Parathyroid adenoma (tissue), 2 donors: ENCODE data around the gene TRIM37.

Experiments used
- H2AFZ ChIP-seq: fragments of 300-600 bp; sonication (generic); one replicate; pipeline ENCODE4 v1.7.0; 2017; ENCODE audit warnings: antibody characterized with exemption, mild to moderate bottlenecking
- H3K27ac ChIP-seq: fragments of 300-600 bp; sonication (generic); one replicate; pipeline ENCODE4 v1.7.0; 2017
- H3K27me3 ChIP-seq: fragments of 300-600 bp; sonication (generic); one replicate; pipeline ENCODE4 v1.7.0; 2017; ENCODE audit warnings: low read length; ENCODE audit not compliant: control insufficient read depth, insufficient read depth
- H3K36me3 ChIP-seq: fragments of 300-600 bp; sonication (generic); one replicate; pipeline ENCODE4 v1.7.0; 2017; ENCODE audit warnings: low read length; ENCODE audit not compliant: control insufficient read depth, insufficient read depth
- H3K4me1 ChIP-seq: fragments of 300-600 bp; sonication (generic); one replicate; pipeline ENCODE4 v1.7.0; 2017; ENCODE audit warnings: control low read depth
- H3K4me2 ChIP-seq: fragments of 300-600 bp; sonication (generic); one replicate; pipeline ENCODE4 v1.7.0; 2017; ENCODE audit warnings: low read length
- H3K4me3 ChIP-seq: fragments of 300-600 bp; sonication (generic); one replicate; pipeline ENCODE4 v1.7.0; 2017; ENCODE audit warnings: low read depth, low read length
- H3K79me2 ChIP-seq: fragments of 300-600 bp; sonication (generic); one replicate; pipeline ENCODE4 v1.7.0; 2017; ENCODE audit warnings: control low read depth
- H3K9ac ChIP-seq: fragments of 300-600 bp; sonication (generic); one replicate; pipeline ENCODE4 v1.7.0; 2017; ENCODE audit warnings: mild to moderate bottlenecking
- H3K9me3 ChIP-seq: fragments of 300-600 bp; sonication (generic); one replicate; pipeline ENCODE4 v1.7.0; 2017; ENCODE audit warnings: low read length; ENCODE audit not compliant: control insufficient read depth
- CTCF ChIP-seq: fragments of 300-600 bp; sonication (generic); IDR thresholded peaks from one replicate; pipeline ENCODE4 v1.7.0; 2017; ENCODE audit warnings: antibody characterized with exemption, mild to moderate bottlenecking
- donor health status: primary hyperparathyroidism.

The TRIM37 gene

GRCh38 chr17:59037960-59038359 lies 68.7 kb downstream of the TRIM37 start:
- Histone ChIP-seq H3K36me3 (no peaks in the 10 kb centered on the region), H3K4me1 (no peaks in the 10 kb centered on the region), H2AFZ (no peak overlapping the region), H3K4me3 (no peak overlapping the region), H3K79me2 (no peaks in the 10 kb centered on the region), H3K9me3 (no peaks in the 10 kb centered on the region), H3K4me2 (no peak overlapping the region), H3K27ac (no peak overlapping the region), H3K9ac (no peak overlapping the region), H3K27me3 (no peaks in the 10 kb centered on the region)
- no peak for TF ChIP-seq CTCF

- H3K9ac ChIP-seq: no peak overlapping the region
- no peak overlapping the region for H3K4me2 ChIP-seq
- no peak overlapping the region for H3K4me3 ChIP-seq
- no peak for TF ChIP-seq CTCF
- no peaks in the 10 kb centered on the region for H3K9me3 ChIP-seq
- H3K4me1 ChIP-seq: no peaks in the 10 kb centered on the region
- H3K79me2 ChIP-seq: no peaks in the 10 kb centered on the region
- no peaks in the 10 kb centered on the region for H3K36me3 ChIP-seq
- H2AFZ ChIP-seq: no peak overlapping the region
- H3K27ac ChIP-seq: no peak overlapping the region
- H3K27me3 ChIP-seq: no peaks in the 10 kb centered on the region
These were observed 75.9 kb downstream of the TRIM37 start for GRCh38 chr17:59030811-59031210.

GRCh38 chr17:59028328-59028727 lies 78.4 kb downstream of the TRIM37 start:
- no peak overlapping the region for H3K4me3 ChIP-seq
- H3K4me1 ChIP-seq: no peaks in the 10 kb centered on the region
- TF ChIP-seq CTCF: no peak
- no peak overlapping the region for H3K27ac ChIP-seq
- no peaks in the 10 kb centered on the region for H3K36me3 ChIP-seq
- H3K9ac ChIP-seq: no peak overlapping the region
- no peaks in the 10 kb centered on the region for H3K27me3 ChIP-seq
- no peak overlapping the region for H3K4me2 ChIP-seq
- H2AFZ ChIP-seq: no peak overlapping the region
- H3K9me3 ChIP-seq: no peaks in the 10 kb centered on the region
- no peaks in the 10 kb centered on the region for H3K79me2 ChIP-seq

GRCh38 chr17:59027750-59028149 lies 78.9 kb downstream of the TRIM37 start:
- Histone ChIP-seq H3K36me3 (no peaks in the 10 kb centered on the region), H3K9ac (no peak overlapping the region), H3K4me1 (no peaks in the 10 kb centered on the region), H3K27me3 (no peaks in the 10 kb centered on the region), H3K27ac (no peak overlapping the region), H2AFZ (no peak overlapping the region), H3K79me2 (no peaks in the 10 kb centered on the region), H3K4me2 (no peak overlapping the region), H3K4me3 (no peak overlapping the region), H3K9me3 (no peaks in the 10 kb centered on the region)
- TF ChIP-seq CTCF: no peak

GRCh38 chr17:59026176-59026939 lies 80.3 kb downstream of the TRIM37 start:
- no peaks in the 10 kb centered on the region for H3K79me2 ChIP-seq
- no peak overlapping the region for H3K4me2 ChIP-seq
- no peak overlapping the region for H3K4me3 ChIP-seq
- no peak overlapping the region for H3K27ac ChIP-seq
- no peaks in the 10 kb centered on the region for H3K4me1 ChIP-seq
- no peak for TF ChIP-seq CTCF
- H2AFZ ChIP-seq: no peak overlapping the region
- H3K36me3 ChIP-seq: no peaks in the 10 kb centered on the region
- H3K27me3 ChIP-seq: no peaks in the 10 kb centered on the region
- H3K9me3 ChIP-seq: no peaks in the 10 kb centered on the region
- H3K9ac ChIP-seq: no peak overlapping the region
